H1 (cell line): ENCODE data around the gene ITPK1. TPM values are rescaled to one million over a fixed set of nuclear protein-coding genes. Genes with fewer than 3 reads are reported as not detected.

Experiments
- ASH2L ChIP-seq: fragments of 200-600, 300-600 bp; sonication (generic); IDR thresholded peaks from one replicate; pipeline ENCODE4 v1.7.1; 2017; ENCODE audit warnings: low read length
- CHD1 ChIP-seq: IDR thresholded peaks from 2 replicates; pipeline ENCODE4 v1.6.1; 2012; ENCODE audit warnings: low read depth, low read length, improper control_type of control experiment
- EZH2 ChIP-seq: fragments of 200-600 bp; sonication (generic); IDR thresholded peaks from 2 replicates; pipeline ENCODE4 v1.7.1; 2012; ENCODE audit warnings: low read depth, mild to moderate bottlenecking, moderate library complexity, low read length, inconsistent platforms; ENCODE audit not compliant: severe bottlenecking
- GTF2F1 ChIP-seq: IDR thresholded peaks from 2 replicates; pipeline ENCODE4 v1.6.1; 2012; ENCODE audit warnings: low read depth, low read length, improper control_type of control experiment, borderline replicate concordance
- PHF8 ChIP-seq: fragments of 200-600 bp; sonication (generic); conservative IDR thresholded peaks from 2 replicates; pipeline ENCODE4 v1.7.1; 2012; ENCODE audit warnings: low read depth, mild to moderate bottlenecking, inconsistent platforms, low read length, moderate library complexity
- RAD21 ChIP-seq, 2 experiments: IDR thresholded peaks in 1 of 2; conservative IDR thresholded peaks in 1 of 2; 2 replicates each; pipeline ENCODE4 v1.6.1; 2011; ENCODE audit warnings: low read depth in 2 of 2, low read length in 2 of 2, improper control_type of control experiment in 1 of 2, inconsistent platforms in 1 of 2, mild to moderate bottlenecking in 1 of 2, moderate library complexity in 1 of 2
- SIN3A ChIP-seq, 2 experiments: IDR thresholded peaks in 1 of 2; conservative IDR thresholded peaks in 1 of 2; 2 replicates each; pipeline ENCODE4 v1.6.1; 2011 to 2012; ENCODE audit warnings: low read length in 2 of 2, improper control_type of control experiment in 1 of 2, low read depth in 1 of 2, mild to moderate bottlenecking in 1 of 2
- SIRT6 ChIP-seq: IDR thresholded peaks from one replicate; pipeline ENCODE4 v1.7.1; 2012; ENCODE audit warnings: low read length, inconsistent platforms
- polyA plus RNA-seq, 7 experiments: library from polyadenylated mRNA; depleted of rRNA in 3 of 7; stranded (reverse) in 5 of 7; unstranded in 2 of 7; fragments of >200 nt in 5 of 7; fragments of 200-250 nt in 2 of 7; gene quantifications; 1 replicate in 5 of 7; 2 replicates in 1 of 7; 4 replicates in 1 of 7; pipeline versions ENCODE4 v1.2.1 to v1.2.3, GENCODE V29; 2011 to 2013; ENCODE audit warnings: missing spikeins in 2 of 7, mixed read lengths in 2 of 7
- total RNA-seq: library from RNA; stranded (reverse); fragmentation: NEBNext Ultra II Directional; extraction: Animal tissue kit (Norgen Biotek cat#: 25700); gene quantifications from 2 replicates; pipeline ENCODE4 v1.2.1, GENCODE V29; 2021
- TF ChIP-seq, protein P1 (sequence below): fragments of 300-600 bp; sonication (generic); IDR thresholded peaks from 2 replicates; pipeline ENCODE4 v1.7.1; 2012; ENCODE audit warnings: low read length, moderate library complexity, mild to moderate bottlenecking, inconsistent platforms; ENCODE audit not compliant: insufficient replicate concordance

The ITPK1 gene
- total and polyA plus RNA-seq, 2 of the 8 experiments (the other 6 are each of a cell fraction or from before 2014, with no cell fraction given): 108 to 143 TPM

DNA sequence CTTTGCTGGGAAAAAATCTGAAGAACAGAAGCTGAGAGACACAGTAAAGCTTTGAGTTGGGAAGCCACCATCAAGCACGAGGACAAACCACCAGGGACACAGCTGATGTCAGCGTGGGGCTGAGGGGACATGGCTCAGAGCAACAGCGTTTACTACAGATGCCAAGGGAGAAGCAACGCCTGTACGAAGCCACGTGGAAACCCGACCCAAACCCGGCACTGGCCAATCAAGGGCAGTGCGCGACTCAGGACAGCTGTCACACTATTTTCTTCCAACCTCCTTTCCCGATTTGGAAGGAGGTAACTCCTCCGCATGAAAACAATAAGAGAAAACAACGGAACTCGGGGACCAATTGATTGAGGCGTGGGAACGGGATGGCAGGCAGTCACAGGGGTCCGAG is 213.0 kb downstream of the ITPK1 start (continued):
- TF ChIP-seq, protein P1, sequence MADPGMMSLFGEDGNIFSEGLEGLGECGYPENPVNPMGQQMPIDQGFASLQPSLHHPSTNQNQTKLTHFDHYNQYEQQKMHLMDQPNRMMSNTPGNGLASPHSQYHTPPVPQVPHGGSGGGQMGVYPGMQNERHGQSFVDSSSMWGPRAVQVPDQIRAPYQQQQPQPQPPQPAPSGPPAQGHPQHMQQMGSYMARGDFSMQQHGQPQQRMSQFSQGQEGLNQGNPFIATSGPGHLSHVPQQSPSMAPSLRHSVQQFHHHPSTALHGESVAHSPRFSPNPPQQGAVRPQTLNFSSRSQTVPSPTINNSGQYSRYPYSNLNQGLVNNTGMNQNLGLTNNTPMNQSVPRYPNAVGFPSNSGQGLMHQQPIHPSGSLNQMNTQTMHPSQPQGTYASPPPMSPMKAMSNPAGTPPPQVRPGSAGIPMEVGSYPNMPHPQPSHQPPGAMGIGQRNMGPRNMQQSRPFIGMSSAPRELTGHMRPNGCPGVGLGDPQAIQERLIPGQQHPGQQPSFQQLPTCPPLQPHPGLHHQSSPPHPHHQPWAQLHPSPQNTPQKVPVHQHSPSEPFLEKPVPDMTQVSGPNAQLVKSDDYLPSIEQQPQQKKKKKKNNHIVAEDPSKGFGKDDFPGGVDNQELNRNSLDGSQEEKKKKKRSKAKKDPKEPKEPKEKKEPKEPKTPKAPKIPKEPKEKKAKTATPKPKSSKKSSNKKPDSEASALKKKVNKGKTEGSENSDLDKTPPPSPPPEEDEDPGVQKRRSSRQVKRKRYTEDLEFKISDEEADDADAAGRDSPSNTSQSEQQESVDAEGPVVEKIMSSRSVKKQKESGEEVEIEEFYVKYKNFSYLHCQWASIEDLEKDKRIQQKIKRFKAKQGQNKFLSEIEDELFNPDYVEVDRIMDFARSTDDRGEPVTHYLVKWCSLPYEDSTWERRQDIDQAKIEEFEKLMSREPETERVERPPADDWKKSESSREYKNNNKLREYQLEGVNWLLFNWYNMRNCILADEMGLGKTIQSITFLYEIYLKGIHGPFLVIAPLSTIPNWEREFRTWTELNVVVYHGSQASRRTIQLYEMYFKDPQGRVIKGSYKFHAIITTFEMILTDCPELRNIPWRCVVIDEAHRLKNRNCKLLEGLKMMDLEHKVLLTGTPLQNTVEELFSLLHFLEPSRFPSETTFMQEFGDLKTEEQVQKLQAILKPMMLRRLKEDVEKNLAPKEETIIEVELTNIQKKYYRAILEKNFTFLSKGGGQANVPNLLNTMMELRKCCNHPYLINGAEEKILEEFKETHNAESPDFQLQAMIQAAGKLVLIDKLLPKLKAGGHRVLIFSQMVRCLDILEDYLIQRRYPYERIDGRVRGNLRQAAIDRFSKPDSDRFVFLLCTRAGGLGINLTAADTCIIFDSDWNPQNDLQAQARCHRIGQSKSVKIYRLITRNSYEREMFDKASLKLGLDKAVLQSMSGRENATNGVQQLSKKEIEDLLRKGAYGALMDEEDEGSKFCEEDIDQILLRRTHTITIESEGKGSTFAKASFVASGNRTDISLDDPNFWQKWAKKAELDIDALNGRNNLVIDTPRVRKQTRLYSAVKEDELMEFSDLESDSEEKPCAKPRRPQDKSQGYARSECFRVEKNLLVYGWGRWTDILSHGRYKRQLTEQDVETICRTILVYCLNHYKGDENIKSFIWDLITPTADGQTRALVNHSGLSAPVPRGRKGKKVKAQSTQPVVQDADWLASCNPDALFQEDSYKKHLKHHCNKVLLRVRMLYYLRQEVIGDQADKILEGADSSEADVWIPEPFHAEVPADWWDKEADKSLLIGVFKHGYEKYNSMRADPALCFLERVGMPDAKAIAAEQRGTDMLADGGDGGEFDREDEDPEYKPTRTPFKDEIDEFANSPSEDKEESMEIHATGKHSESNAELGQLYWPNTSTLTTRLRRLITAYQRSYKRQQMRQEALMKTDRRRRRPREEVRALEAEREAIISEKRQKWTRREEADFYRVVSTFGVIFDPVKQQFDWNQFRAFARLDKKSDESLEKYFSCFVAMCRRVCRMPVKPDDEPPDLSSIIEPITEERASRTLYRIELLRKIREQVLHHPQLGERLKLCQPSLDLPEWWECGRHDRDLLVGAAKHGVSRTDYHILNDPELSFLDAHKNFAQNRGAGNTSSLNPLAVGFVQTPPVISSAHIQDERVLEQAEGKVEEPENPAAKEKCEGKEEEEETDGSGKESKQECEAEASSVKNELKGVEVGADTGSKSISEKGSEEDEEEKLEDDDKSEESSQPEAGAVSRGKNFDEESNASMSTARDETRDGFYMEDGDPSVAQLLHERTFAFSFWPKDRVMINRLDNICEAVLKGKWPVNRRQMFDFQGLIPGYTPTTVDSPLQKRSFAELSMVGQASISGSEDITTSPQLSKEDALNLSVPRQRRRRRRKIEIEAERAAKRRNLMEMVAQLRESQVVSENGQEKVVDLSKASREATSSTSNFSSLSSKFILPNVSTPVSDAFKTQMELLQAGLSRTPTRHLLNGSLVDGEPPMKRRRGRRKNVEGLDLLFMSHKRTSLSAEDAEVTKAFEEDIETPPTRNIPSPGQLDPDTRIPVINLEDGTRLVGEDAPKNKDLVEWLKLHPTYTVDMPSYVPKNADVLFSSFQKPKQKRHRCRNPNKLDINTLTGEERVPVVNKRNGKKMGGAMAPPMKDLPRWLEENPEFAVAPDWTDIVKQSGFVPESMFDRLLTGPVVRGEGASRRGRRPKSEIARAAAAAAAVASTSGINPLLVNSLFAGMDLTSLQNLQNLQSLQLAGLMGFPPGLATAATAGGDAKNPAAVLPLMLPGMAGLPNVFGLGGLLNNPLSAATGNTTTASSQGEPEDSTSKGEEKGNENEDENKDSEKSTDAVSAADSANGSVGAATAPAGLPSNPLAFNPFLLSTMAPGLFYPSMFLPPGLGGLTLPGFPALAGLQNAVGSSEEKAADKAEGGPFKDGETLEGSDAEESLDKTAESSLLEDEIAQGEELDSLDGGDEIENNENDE: no peak
- TF ChIP-seq SIN3A (conservative IDR thresholded peaks at IDR 0.05 in 1 of 2, IDR thresholded peaks at IDR 0.05 in 1 of 2; ENCODE audit: low read depth in 1 of 2, low read length in 2 of 2) (no peak), RAD21 (IDR thresholded peaks at IDR 0.05 in 1 of 2, conservative IDR thresholded peaks at IDR 0.05 in 1 of 2; ENCODE audit: low read depth in 2 of 2, low read length in 2 of 2) (no peak), EZH2 (no peak), CHD1 (no peak), ASH2L (no peak), SIRT6 (no peak), GTF2F1 (no peak), PHF8 (no peak)
- TF ChIP-seq, all 59 proteins: peak for 2
